BE2C (cell line): ENCODE measurements around the gene KIF18B.

ENCODE experiments used
- DNase-seq: peaks from one replicate; pipeline ENCODE4 v3.0.0-alpha.2; 2020
- H3K27me3 ChIP-seq: fragments of 250-450 bp; sonication (Bioruptor Pico); 2 replicates; pipeline ENCODE4 v1.5.1; 2020; ENCODE audit warnings: mild to moderate bottlenecking
- H3K36me3 ChIP-seq: fragments of 250-450 bp; sonication (Bioruptor Pico); 2 replicates; pipeline ENCODE4 v1.5.1; 2020; ENCODE audit warnings: mild to moderate bottlenecking
- H3K4me1 ChIP-seq: fragments of 250-450 bp; sonication (Bioruptor Pico); 2 replicates; pipeline ENCODE4 v1.5.1; 2020
- H3K4me3 ChIP-seq: 2 replicates; pipeline ENCODE4 v1.5.1; 2011; ENCODE audit warnings: low read depth, low read length
- H3K9me3 ChIP-seq: fragments of 250-450 bp; sonication (Bioruptor Pico); 2 replicates; pipeline ENCODE4 v1.5.1; 2020
- CTCF ChIP-seq: IDR thresholded peaks from 2 replicates; pipeline ENCODE4 v1.5.1; 2012; ENCODE audit warnings: mild to moderate bottlenecking, low read depth, low read length

KIF18B gene

GRCh38 chr17:44928950-44929720 lies 18.4 kb downstream of the KIF18B start:
- no peak for DNase-seq
- H3K4me3 ChIP-seq: no peak overlapping the region
- no peaks in the 10 kb centered on the region for H3K9me3 ChIP-seq
- peaks cover 7% of the 10 kb centered on the region for H3K4me1 ChIP-seq
- no peak for TF ChIP-seq CTCF
- H3K27me3 ChIP-seq: no peaks in the 10 kb centered on the region
- peaks cover 85% of the 10 kb centered on the region for H3K36me3 ChIP-seq

- TF ChIP-seq CTCF: no peak
- Histone ChIP-seq H3K4me3 (no peak overlapping the region), H3K36me3 (peaks cover 77% of the 10 kb centered on the region), H3K9me3 (no peaks in the 10 kb centered on the region), H3K27me3 (no peaks in the 10 kb centered on the region), H3K4me1 (peaks cover 17% of the 10 kb centered on the region)
- DNase-seq: no peak
Observed at GRCh38 chr17:44928136-44928535, 19.4 kb downstream of the KIF18B start.

- H3K36me3 ChIP-seq: peaks cover 72% of the 10 kb centered on the region
- H3K4me3 ChIP-seq: no peak overlapping the region
- no peak for TF ChIP-seq CTCF
- no peaks in the 10 kb centered on the region for H3K9me3 ChIP-seq
- H3K27me3 ChIP-seq: no peaks in the 10 kb centered on the region
- DNase-seq: peak; percentile 7
- H3K4me1 ChIP-seq: peaks cover 21% of the 10 kb centered on the region
Observed at GRCh38 chr17:44927696-44928095, 19.9 kb downstream of the KIF18B start.

GRCh38 chr17:44926821-44927525 lies 20.6 kb downstream of the KIF18B start:
- no peak for TF ChIP-seq CTCF
- Histone ChIP-seq H3K4me3 (no peak overlapping the region), H3K36me3 (peaks cover 65% of the 10 kb centered on the region), H3K4me1 (peaks cover 29% of the 10 kb centered on the region), H3K9me3 (no peaks in the 10 kb centered on the region), H3K27me3 (no peaks in the 10 kb centered on the region)
- peak; percentile 5 for DNase-seq

GRCh38 chr17:44925731-44926697 lies 21.6 kb downstream of the KIF18B start:
- H3K4me1 ChIP-seq: peaks cover 31% of the 10 kb centered on the region
- H3K27me3 ChIP-seq: no peaks in the 10 kb centered on the region
- peak; percentile 9 for DNase-seq
- TF ChIP-seq CTCF: no peak
- no peaks in the 10 kb centered on the region for H3K9me3 ChIP-seq
- no peak overlapping the region for H3K4me3 ChIP-seq
- H3K36me3 ChIP-seq: peaks cover 56% of the 10 kb centered on the region
